GM18517 (cell line): ENCODE results near the gene PTPN2.

Experiments used
- ATAC-seq: cut with Tn5 transposase; IDR thresholded peaks from one replicate; pipeline ENCODE4 v1.9.1; 2021; ENCODE audit warnings: mild to moderate bottlenecking, moderate library complexity; ENCODE audit not compliant: unreplicated experiment

The PTPN2 gene

GRCh38 chr18:12860530-12860929, 23.5 kb downstream of the PTPN2 start:
- ATAC-seq = no peak

GRCh38 chr18:12858991-12859390, 25.0 kb downstream of the PTPN2 start:
- no peak for ATAC-seq

DNA sequence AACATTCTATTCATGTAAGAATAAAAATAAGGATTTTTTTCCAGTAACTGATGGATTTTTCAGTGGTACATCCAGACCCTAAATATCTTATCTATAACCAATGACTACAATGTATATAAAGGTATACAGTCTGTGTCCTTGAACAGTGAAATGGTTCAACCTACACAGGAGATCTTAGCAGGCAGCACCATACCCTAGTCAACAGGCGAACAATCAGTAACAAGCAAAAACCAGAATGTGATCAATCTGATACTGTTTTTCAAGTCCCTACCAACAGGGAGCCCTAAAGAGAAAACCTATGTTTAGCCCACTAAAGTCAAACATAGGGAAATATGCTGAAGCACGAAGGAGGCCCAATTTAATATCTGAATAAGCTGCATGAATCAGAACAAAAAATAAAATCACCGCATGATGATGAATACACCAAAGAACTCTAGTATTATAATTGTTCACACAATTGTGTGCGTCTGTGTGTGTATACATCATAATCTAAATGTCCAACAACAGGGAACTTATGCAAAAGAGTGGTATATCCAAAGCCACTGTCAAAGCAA, 26.0 kb downstream of the PTPN2 start:
- no peak for ATAC-seq

DNA sequence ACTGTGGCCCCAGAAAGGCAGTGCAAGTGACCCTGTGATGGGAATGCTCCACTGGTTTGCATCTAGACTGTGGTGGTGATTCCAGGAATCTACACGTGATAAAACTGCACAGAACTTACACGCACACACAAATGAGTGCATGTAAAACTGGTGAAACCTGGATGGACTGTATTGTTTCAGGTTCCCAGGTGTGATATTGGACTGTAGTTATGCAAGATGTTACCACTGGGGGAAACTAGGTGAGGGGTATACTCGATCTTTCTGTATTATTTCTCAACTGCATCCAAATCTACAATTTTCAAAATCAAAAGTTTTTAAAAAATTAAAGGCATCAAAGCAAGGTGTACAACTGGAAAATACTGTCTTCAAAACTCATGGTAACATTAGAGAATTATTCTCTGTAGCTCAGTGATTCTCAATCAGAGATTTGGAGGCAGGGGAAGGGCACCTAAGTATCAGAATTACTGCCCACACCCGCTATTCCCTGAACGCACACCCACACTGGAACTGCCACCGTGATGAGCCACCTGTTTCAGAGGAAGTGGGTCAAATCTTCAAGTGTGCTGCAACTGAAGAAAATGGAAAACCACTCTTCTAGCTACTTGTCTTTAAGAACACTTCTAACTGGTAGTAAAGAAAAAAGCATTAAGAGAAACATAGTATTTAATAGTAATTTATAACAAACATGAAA, 26.7 kb downstream of the PTPN2 start:
- no peak for ATAC-seq

- no peak for ATAC-seq
These were observed 28.1 kb downstream of the PTPN2 start for GRCh38 chr18:12855916-12856315.

DNA sequence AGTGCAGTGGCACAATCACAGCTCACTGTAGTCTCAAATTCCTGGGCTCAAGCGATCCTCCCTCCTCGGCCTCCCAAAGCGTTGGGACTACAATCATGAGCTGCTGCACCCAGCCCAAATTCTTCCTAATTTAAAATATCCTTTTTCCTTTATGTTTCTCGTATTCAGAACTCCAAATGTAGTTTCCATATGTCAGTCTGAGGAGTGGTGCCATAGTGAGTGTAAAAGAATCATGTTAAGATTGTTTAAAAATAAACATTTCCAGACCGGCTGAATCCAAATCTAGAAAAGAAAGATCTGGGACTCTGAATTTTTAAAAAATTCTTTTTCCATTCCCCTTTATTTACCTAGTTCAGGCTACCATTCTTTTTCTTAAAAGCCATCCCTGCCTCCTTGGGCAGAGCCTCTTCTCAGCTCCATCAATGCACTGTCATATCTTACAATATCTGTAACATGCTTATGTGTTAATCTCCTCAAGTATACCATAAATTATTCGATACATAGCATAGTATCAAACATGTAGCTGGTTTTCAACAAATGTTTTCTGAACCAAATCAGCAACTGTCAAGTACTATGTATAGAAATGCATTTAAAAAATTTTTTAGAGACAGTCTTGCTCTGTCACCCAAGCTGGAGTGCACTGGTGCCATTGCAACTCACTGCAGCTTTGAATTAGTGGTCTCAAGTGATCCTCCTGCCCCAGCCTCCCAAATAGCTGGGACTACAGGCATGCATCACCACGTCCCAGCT, 31.3 kb downstream of the PTPN2 start:
- no peak for ATAC-seq

GRCh38 chr18:12851716-12852115, 32.3 kb downstream of the PTPN2 start:
- ATAC-seq = no peak

DNA sequence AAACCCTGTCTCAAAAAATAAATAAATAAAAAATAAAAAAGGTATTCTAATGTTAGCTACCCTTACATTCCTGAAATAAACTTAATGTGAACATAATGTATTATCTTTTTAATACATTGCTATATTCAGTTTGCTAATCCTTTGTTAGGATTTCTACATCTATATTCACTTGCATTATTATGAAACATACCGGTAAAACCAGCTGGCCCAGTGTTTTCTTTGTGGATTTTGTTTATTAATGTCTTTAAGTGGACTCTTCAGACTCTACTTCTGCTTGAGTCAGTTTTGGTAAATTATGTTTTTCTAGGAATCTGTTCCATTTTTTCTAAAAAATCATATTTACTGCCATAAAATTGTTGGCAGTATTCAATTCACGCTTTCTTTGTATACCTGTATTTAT, 34.5 kb downstream of the PTPN2 start:
- no peak for ATAC-seq

DNA sequence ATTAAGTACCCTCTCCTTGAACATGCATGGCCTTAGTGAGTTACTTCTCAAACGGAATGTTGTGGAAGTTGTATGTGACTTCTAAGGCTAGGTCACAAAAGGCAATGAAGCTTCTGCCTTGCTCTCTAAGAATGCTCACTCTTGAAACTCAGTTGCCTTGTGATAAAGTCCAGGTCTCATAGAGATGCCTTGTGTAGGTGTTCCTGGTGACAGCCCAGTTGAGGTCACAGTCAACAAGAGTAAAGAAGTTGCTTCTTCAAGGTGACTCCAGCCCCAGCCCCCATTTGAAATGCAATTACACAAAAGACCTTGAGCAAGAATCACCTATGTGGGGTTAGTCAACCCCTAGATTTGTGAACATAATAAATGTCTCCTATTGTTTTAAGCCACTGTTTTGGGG, 35.6 kb downstream of the PTPN2 start:
- ATAC-seq = no peak

GRCh38 chr18:12844391-12844790, 39.6 kb downstream of the PTPN2 start:
- ATAC-seq = no peak

GRCh38 chr18:12843420-12844350, 40.4 kb downstream of the PTPN2 start:
- no peak for ATAC-seq

GRCh38 chr18:12842459-12843380, 41.3 kb downstream of the PTPN2 start:
- ATAC-seq = no peak

GRCh38 chr18:12841070-12841469, 43.0 kb downstream of the PTPN2 start:
- no peak for ATAC-seq

GRCh38 chr18:12840382-12840781, 43.7 kb downstream of the PTPN2 start:
- no peak for ATAC-seq

- ATAC-seq = peak; percentile 73
These were observed 44.4 kb downstream of the PTPN2 start for GRCh38 chr18:12839526-12840196.

DNA sequence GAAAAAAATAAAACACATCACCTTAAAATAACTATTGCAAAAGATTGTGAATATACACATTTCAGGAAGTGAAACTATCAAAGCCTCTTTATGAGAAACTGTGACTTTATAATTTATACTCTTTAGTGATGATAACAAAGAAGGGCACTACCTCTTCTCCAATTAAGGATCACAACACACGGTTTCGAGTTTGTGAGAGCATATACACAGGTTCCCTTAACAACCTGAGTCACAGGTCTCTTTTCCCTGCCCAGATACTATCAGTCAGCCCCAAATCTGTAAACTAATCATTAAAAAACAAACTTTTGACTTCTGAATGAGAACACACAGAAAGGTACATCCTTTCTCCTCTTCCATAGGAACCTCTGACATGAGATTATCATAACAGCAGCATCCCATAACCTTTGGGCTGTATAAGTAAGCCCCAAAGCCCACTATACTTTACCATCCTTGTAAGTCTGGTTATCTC, 44.9 kb downstream of the PTPN2 start:
- ATAC-seq = peak; percentile 61

GRCh38 chr18:12838178-12838634, 45.8 kb downstream of the PTPN2 start:
- no peak for ATAC-seq

DNA sequence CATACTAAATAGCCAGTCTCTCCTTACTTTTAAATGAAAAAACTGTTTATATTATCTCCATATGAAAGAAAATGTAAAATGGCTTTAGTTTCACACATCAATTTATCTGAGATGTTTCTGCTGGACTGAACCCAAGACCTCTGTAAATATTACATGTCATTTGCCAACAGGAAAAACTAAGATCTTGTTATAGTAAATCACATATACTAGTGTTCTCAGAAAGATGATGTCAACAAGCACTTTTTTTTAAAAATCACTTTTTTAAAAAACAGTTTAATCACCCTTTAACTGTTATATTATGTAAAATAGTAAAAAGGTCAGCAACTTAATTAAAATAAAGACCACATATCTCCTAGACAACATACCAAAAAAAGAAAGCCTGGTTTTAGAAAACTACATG, 46.3 kb downstream of the PTPN2 start:
- ATAC-seq = no peak

DNA sequence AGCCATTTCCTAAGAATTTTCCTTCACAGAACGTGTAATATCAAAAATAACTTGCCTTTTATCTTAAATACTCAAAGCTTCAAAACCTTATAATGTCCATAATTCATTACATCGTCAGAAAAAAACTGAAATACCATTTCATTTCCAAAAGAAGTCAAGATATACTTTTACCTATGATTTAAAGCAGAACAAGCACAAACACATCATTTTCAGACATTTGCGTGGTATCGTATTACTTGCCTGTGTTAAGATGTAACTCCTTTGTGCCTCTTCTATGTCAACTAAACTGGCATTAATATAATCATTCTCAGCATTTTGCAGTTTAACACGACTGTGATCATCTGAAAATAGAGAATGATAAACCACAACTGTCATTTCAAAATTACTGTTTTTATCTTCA, 47.5 kb downstream of the PTPN2 start:
- ATAC-seq = no peak
